RCC 7860 (cell line): ENCODE measurements around the gene COPB2.
"Not testable (repeated sequence)": the region's sequence is repeated elsewhere in the genome, so short reads cannot be mapped to it uniquely, and the experiment has no call there.

ENCODE experiments used
- DNase-seq: peaks from one replicate; pipeline ENCODE4 v3.0.0-alpha.2; 2015; ENCODE audit warnings: low spot score
- FAIRE-seq: peaks from 2 replicates; lab custom pipeline; 2012; peaks lifted over from hg19 to GRCh38; lab: Jason Lieb, UNC

The COPB2 gene

GRCh38 chr3:139389552-139390368 lies at the start of gene COPB2:
Gene COPB2, minus strand, starts transcription at chr3:139389647. Its CDS starts 97 bp downstream, at chr3:139389550.
- peak; percentile 98 for DNase-seq
- peak; percentile 90 for FAIRE-seq

- FAIRE-seq: no peak
- DNase-seq: no peak
These were observed 45.4 kb upstream of the COPB2 start for GRCh38 chr3:139434764-139435307.

GRCh38 chr3:139434228-139434627 lies 44.8 kb upstream of the COPB2 start:
- FAIRE-seq (no peak), DNase-seq (no peak)

GRCh38 chr3:139433089-139433488 lies 43.6 kb upstream of the COPB2 start:
- FAIRE-seq (no peak), DNase-seq (no peak)

GRCh38 chr3:139430493-139430892 lies 41.0 kb upstream of the COPB2 start:
- DNase-seq (no peak), FAIRE-seq (no peak)

GRCh38 chr3:139427283-139428060 lies 38.0 kb upstream of the COPB2 start:
- FAIRE-seq (peak; percentile 70), DNase-seq (peak; percentile 61)

GRCh38 chr3:139425745-139426400 lies 36.4 kb upstream of the COPB2 start:
- no peak for FAIRE-seq
- DNase-seq: no peak

- FAIRE-seq (no peak), DNase-seq (no peak)
These were observed 33.8 kb upstream of the COPB2 start for GRCh38 chr3:139423232-139423631.

- no peak for DNase-seq
- FAIRE-seq: no peak
These were observed 32.0 kb upstream of the COPB2 start for GRCh38 chr3:139421460-139421859.

- FAIRE-seq (no peak), DNase-seq (no peak)
These were observed 31.6 kb upstream of the COPB2 start for GRCh38 chr3:139421040-139421439.

- DNase-seq (no peak), FAIRE-seq (no peak)
These were observed 28.7 kb upstream of the COPB2 start for GRCh38 chr3:139418144-139418543.

- FAIRE-seq (no peak), DNase-seq (no peak)
These were observed 26.8 kb upstream of the COPB2 start for GRCh38 chr3:139416275-139416674.

GRCh38 chr3:139414608-139415224 lies 25.3 kb upstream of the COPB2 start:
- FAIRE-seq (no peak), DNase-seq (no peak)

GRCh38 chr3:139412891-139413290 lies 23.4 kb upstream of the COPB2 start:
- not testable (repeated sequence) for FAIRE-seq, DNase-seq

GRCh38 chr3:139401155-139401554 lies 11.7 kb upstream of the COPB2 start:
- DNase-seq, FAIRE-seq: not testable (repeated sequence)

GRCh38 chr3:139396707-139397106 lies 7.3 kb upstream of the COPB2 start:
- FAIRE-seq: no peak

GRCh38 chr3:139394116-139394515 lies 4.7 kb upstream of the COPB2 start:
- no peak for DNase-seq
- FAIRE-seq: no peak

More at GRCh38 chr3:139396707-139397106, 7.3 kb upstream of the COPB2 start:
- DNase-seq: no peak

GRCh38 chr3:139388821-139389551 lies 461 bp downstream of the COPB2 start:
- no peak for FAIRE-seq
- no peak for DNase-seq

- FAIRE-seq: no peak
These were observed 1.4 kb downstream of the COPB2 start for GRCh38 chr3:139388077-139388476.

GRCh38 chr3:139382291-139382690 lies 7.2 kb downstream of the COPB2 start:
- not testable (repeated sequence) for FAIRE-seq, DNase-seq

More at GRCh38 chr3:139388077-139388476, 1.4 kb downstream of the COPB2 start:
- no peak for DNase-seq
